NCI-H748 (cell line): ENCODE measurements around the gene CLOCK.

Experiments
- DNase-seq: peaks from one replicate; lab custom pipeline; 2025; ENCODE audit not compliant: unreplicated experiment; lab: John Stamatoyannopoulos, UW

CLOCK gene

GRCh38 chr4:55393461-55394320, 153.0 kb downstream of the CLOCK start:
- DNase-seq = peak; percentile 37

GRCh38 chr4:55386840-55387239, 159.9 kb downstream of the CLOCK start:
- no peak for DNase-seq

DNA sequence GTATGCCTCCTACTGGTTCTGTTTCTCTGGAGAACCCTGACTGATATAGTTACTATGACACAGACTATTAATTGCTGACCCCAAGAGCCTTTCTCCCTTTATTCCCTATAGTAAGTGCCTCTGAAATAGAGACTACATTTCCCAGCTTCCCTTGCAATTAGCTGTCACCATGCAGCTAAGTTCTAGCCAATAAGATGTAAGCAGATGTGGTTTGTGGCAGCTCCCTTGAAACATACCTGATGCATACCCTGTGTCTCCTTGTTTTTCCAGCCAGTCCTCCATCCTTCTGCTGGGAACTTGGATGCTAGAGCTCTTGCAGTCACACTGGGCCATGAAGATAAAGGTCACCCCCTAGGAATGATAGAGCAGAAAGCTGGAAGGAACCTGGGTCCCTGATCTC, 160.6 kb downstream of the CLOCK start:
- DNase-seq = peak; percentile 9

GRCh38 chr4:55385201-55385649, 161.5 kb downstream of the CLOCK start:
- no peak for DNase-seq

GRCh38 chr4:55382488-55383003, 164.2 kb downstream of the CLOCK start:
- DNase-seq = no peak

- DNase-seq = no peak
Measured at GRCh38 chr4:55381502-55381901, 165.2 kb downstream of the CLOCK start.

- no peak for DNase-seq
Measured at GRCh38 chr4:55380576-55380975, 166.1 kb downstream of the CLOCK start.

DNA sequence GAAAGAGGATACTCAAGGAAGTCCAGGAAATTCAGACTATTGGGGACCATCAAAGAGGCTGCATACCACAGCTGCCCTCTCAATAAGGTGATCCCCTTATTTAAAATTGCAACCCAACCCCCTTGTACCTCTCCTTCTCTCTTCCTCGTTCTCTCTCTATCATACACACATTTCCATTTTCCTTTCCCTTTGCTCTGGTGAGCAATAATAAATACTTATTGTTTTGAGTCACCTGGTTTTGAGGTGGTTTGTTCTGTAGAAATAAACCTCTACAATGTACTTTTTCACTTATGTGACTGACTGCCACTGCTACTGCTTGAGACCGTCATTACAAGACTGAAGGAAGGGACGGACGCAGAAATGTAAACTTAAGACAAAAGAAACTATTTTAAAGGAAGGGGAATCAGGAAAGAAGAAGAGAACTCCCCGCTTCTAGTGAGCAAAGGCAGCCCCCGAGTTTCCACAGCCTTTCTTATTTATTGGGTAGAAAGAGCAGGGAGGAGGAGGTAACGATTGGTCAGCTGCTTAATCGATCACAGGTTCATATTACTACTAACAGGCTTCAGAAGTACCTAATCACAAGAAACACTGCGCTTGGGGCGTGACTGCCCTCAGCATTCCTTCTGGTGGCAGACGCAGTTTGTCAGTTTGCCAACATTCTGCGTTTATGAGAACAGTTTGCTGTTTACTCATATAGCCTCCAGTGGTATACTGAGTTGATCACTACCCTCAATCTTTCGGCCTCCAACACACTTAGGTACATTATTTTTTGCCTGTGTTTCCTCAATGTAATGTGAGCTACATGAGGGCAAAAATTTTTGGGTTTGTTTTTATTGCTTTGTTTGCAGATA, 167.9 kb downstream of the CLOCK start:
- peak; percentile 23 for DNase-seq
